ENCODE data around the gene FAM234B. TPM values are rescaled to one million over a fixed set of nuclear protein-coding genes. Genes with fewer than 3 reads are reported as not detected.

The FAM234B gene
- total and polyA plus RNA-seq, 7 donors, result 0.60 to 5.0 (median 2.9) TPM

GRCh38 chr12:13038491-13039161 lies 5.6 kb upstream of the FAM234B start:
- intact Hi-C loops (cut with DNase I), result no loop called here
- Histone ChIP-seq H3K36me3 (no peaks in the 10 kb centered on the region), H3K27ac (no peak overlapping the region), H3K9me3 (no peaks in the 10 kb centered on the region), H3K27me3 (no peaks in the 10 kb centered on the region), H3K4me1 (peaks cover 0 to 14% (median 9%) of the 10 kb centered on the region in 4 donors), H3K4me3 (no peak overlapping the region)
- DNase-seq, result no peak
- TF ChIP-seq POLR2AphosphoS5 (IDR thresholded peaks at IDR 0.05) (no peak), CTCF (IDR thresholded peaks at IDR 0.05) (no peak), POLR2A (IDR thresholded peaks at IDR 0.05) (no peak), EP300 (IDR thresholded peaks at IDR 0.05) (no peak)
- WGBS, 2 donors, result 48 to 76% methylated on average over 4 of the region's 4 CpGs

- 10 to 44% methylated on average over 5 of the region's 5 CpGs for WGBS, 2 donors
These were observed 4.7 kb upstream of the FAM234B start for GRCh38 chr12:13039328-13039956.

GRCh38 chr12:13041224-13041623 lies 3.0 kb upstream of the FAM234B start:
- H3K9me3 ChIP-seq, result no peaks in the 10 kb centered on the region
- 94 to 98% methylated on average over 2 of the region's 2 CpGs for WGBS, 2 donors
- no peak for DNase-seq
- H3K36me3 ChIP-seq, result no peaks in the 10 kb centered on the region
- no peak overlapping the region for H3K27ac ChIP-seq
- TF ChIP-seq CTCF (IDR thresholded peaks at IDR 0.05) (no peak), POLR2A (IDR thresholded peaks at IDR 0.05) (no peak), POLR2AphosphoS5 (IDR thresholded peaks at IDR 0.05) (no peak), EP300 (IDR thresholded peaks at IDR 0.05) (no peak)
- no peaks in the 10 kb centered on the region for H3K27me3 ChIP-seq
- H3K4me3 ChIP-seq, result no peak overlapping the region
- peaks cover 0 to 26% (median 19%) of the 10 kb centered on the region in 4 donors for H3K4me1 ChIP-seq
- intact Hi-C loops (cut with DNase I), result loop anchor here (5.0 kb wide), 1 partner anchor 56 kb away; no protein-coding TSS in a partner anchor

More at GRCh38 chr12:13039328-13039956, 4.7 kb upstream of the FAM234B start:
- H3K4me3 ChIP-seq, result no peak overlapping the region
- H3K4me1 ChIP-seq, result peaks cover 0 to 19% (median 11%) of the 10 kb centered on the region in 4 donors
- no peaks in the 10 kb centered on the region for H3K9me3 ChIP-seq
- no peaks in the 10 kb centered on the region for H3K36me3 ChIP-seq
- intact Hi-C loops (cut with DNase I), result no loop called here
- H3K27ac ChIP-seq, result no peak overlapping the region
- no peaks in the 10 kb centered on the region for H3K27me3 ChIP-seq
- DNase-seq, result no peak
- TF ChIP-seq POLR2AphosphoS5 (IDR thresholded peaks at IDR 0.05) (peak; percentile 18 to 64 (median 48)), EP300 (IDR thresholded peaks at IDR 0.05) (no peak)

DNA sequence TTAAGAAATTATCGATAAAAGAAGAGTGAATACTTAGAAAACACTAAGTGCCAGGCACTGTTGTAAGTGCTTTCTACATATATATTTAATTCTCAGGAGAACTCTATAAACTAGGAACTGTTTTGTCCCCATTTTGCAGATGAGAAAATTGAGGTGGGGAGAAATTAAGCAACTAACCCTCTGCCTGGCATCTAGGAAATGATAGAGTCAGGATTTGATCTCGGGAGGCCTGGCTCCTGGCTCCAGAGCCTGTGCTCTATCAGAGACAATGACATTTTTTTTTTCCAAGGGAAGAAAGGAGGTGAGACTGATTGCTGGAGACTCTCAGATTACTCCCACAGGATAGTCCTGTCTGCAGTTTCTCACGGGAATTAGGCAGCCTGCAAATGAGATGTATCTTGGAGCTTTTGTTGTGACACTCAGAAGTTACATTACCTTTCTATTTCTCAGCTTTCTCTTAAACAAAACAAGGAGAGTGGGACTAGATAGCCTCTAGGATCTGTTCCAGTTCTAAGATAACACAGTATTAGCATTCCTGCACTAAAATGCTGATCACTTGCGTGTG lies 1.4 kb upstream of the FAM234B start:
- TF ChIP-seq CTCF (IDR thresholded peaks at IDR 0.05) (no peak), POLR2A (IDR thresholded peaks at IDR 0.05) (no peak), POLR2AphosphoS5 (IDR thresholded peaks at IDR 0.05) (no peak), EP300 (IDR thresholded peaks at IDR 0.05) (no peak)
- no peak overlapping the region for H3K4me3 ChIP-seq
- intact Hi-C loops (cut with DNase I), result loop anchor here (5.0 kb wide), 1 partner anchor 55 kb away; no protein-coding TSS in a partner anchor
- no peaks in the 10 kb centered on the region for H3K27me3 ChIP-seq
- no peaks in the 10 kb centered on the region for H3K36me3 ChIP-seq
- DNase-seq, result no peak
- WGBS, 2 donors, result 78 to 88% methylated on average over 4 of the region's 4 CpGs
- no peaks in the 10 kb centered on the region for H3K9me3 ChIP-seq
- H3K27ac ChIP-seq, result no peak overlapping the region
- H3K4me1 ChIP-seq, result peaks cover 0 to 26% (median 19%) of the 10 kb centered on the region in 4 donors

DNA sequence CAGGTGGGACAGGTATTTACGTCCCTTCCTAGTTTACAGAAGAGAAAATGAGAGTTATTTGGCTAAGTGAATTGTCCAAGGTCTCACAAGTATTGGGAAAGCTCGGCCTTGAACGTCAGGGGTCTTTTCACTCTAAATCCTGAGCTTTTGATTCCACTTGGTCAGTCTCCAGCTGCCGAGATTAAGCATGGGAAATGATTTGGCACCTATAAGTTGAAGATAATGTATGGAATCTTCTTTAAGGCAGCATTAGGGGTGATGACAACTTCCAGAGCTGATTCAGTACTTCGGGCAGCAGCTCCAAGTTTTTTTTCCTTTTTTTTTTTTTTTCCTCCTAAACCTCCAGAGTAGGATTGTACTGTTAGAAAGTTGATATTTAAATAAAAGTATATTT lies 722 bp downstream of the FAM234B start:
- TF ChIP-seq EP300 (IDR thresholded peaks at IDR 0.05) (no peak), POLR2AphosphoS5 (IDR thresholded peaks at IDR 0.05) (no peak), CTCF (IDR thresholded peaks at IDR 0.05) (no peak), POLR2A (IDR thresholded peaks at IDR 0.05) (no peak)

More for the DNA sequence above, 722 bp downstream of the FAM234B start:
- intact Hi-C loops (cut with DNase I), result loop anchor here (2.0 to 5.0 kb wide), 2 partner anchors 44 to 52 kb away; partner anchors contain the start of gene HEBP1
- 3 to 15% methylated on average over 5 of the region's 5 CpGs for WGBS, 2 donors
- Histone ChIP-seq H3K36me3 (no peaks in the 10 kb centered on the region), H3K27me3 (no peaks in the 10 kb centered on the region), H3K4me3 (peak overlapping the region; percentile 84 to 99 (median 96)), H3K9me3 (no peaks in the 10 kb centered on the region), H3K4me1 (peaks cover 0 to 20% (median 17%) of the 10 kb centered on the region in 4 donors), H3K27ac (peak overlapping the region in 2 of 4 donors; percentile 76 to 78)
- no peak for DNase-seq

Data from sigmoid colon (tissue), 7 donors.